ENCODE results near the gene KCNQ1OT1.

- TF ChIP-seq CTCF (IDR thresholded peaks at IDR 0.05; ENCODE audit: low read depth, low read length), result no peak
- TF ChIP-seq POLR2A (IDR thresholded peaks at IDR 0.05; ENCODE audit: extremely low read depth, insufficient read length), result no peak
- TF ChIP-seq MAX (IDR thresholded peaks at IDR 0.05; ENCODE audit: low read depth, low read length), result no peak
These were observed 23.2 kb upstream of the KCNQ1OT1 start for GRCh38 chr11:2722955-2723354.
